B cell (primary cell): ENCODE results near the gene KCNJ8. TPM values are rescaled to one million over a fixed set of nuclear protein-coding genes. Genes with fewer than 3 reads are reported as not detected.

Source experiments
- ATAC-seq: fragments of 200-7000 bp; cut with Tn5 transposase; one replicate; pipeline ENCODE4 v1.10.0; 2021; ENCODE audit warnings: low read depth, mild to moderate bottlenecking, moderate number of reproducible peaks, moderate library complexity
- CTCF ChIA-PET: fragments of 350-600 bp; sonication (Branson Sonifier 250); formaldehyde crosslinking; loops from one replicate; lab custom pipeline; 2021; ENCODE audit warnings: antibody characterized with exemption, inconsistent platforms; lab: Charles Lee
- POLR2A ChIA-PET: fragments of 350-600 bp; sonication (Branson Sonifier 250); formaldehyde crosslinking; loops from one replicate; lab custom pipeline; 2021; ENCODE audit warnings: antibody characterized with exemption; lab: Charles Lee
- DNase-seq: peaks from one replicate; pipeline ENCODE4 v3.0.0; 2013
- H2AFZ ChIP-seq: 2 replicates; pipeline ENCODE4 v1.6.1; 2012; ENCODE audit warnings: mild to moderate bottlenecking, low read depth, low read length; ENCODE audit not compliant: insufficient read depth, poor library complexity, severe bottlenecking
- H3K27ac ChIP-seq, 2 donors: 1 replicate in 1 of 2; 2 replicates in 1 of 2; pipeline ENCODE4 v1.5.1; 2012 to 2013; ENCODE audit warnings: low read length in 2 of 2, mild to moderate bottlenecking in 2 of 2, moderate library complexity in 1 of 2
- H3K27me3 ChIP-seq, 4 experiments: fragments of 200-600 bp in 1 of 4; sonication (generic) in 1 of 4; replicated peaks in 1 of 4; 1 replicate in 2 of 4; 2 replicates in 2 of 4; pipeline versions ENCODE4 v1.6.1 to v1.7.0; 2013 to 2016; ENCODE audit warnings: low read length in 3 of 4, mild to moderate bottlenecking in 2 of 4, mixed read lengths in 1 of 4, moderate library complexity in 1 of 4; ENCODE audit not compliant: insufficient read depth in 4 of 4, control insufficient read depth in 3 of 4; ENCODE audit errors: control extremely low read depth in 1 of 4
- H3K36me3 ChIP-seq, 2 experiments: replicated peaks in 1 of 2; 1 replicate in 1 of 2; 2 replicates in 1 of 2; pipeline versions ENCODE4 v1.6.1 to v1.7.1; 2013; ENCODE audit warnings: low read length in 1 of 2; ENCODE audit not compliant: insufficient read depth in 2 of 2, control insufficient read depth in 1 of 2; ENCODE audit errors: control extremely low read depth in 1 of 2, extremely low read depth in 1 of 2
- H3K4me1 ChIP-seq, 2 donors: fragments of 200-600 bp in 1 of 2; sonication (generic) in 1 of 2; 1 replicate in 1 of 2; 2 replicates in 1 of 2; pipeline versions ENCODE4 v1.5.1 to v1.6.1; 2013 to 2017; ENCODE audit warnings: low read length in 2 of 2; ENCODE audit not compliant: control insufficient read depth in 2 of 2, insufficient read depth in 2 of 2
- H3K4me2 ChIP-seq: replicated peaks from 2 replicates; pipeline ENCODE3; 2012; ENCODE audit warnings: mild to moderate bottlenecking, low read depth, low read length; ENCODE audit not compliant: poor library complexity, severe bottlenecking
- H3K4me3 ChIP-seq, 5 experiments: fragments of 200-600 bp in 1 of 5; sonication (generic) in 1 of 5; 1 replicate in 3 of 5; 2 replicates in 2 of 5; pipeline versions ENCODE4 v1.5.1 to v1.7.0; 2011 to 2016; ENCODE audit warnings: low read length in 4 of 5, mild to moderate bottlenecking in 4 of 5, low read depth in 2 of 5, control low read depth in 1 of 5, moderate library complexity in 1 of 5; ENCODE audit not compliant: insufficient read depth in 1 of 5; ENCODE audit errors: control extremely low read depth in 1 of 5, extremely low read depth in 1 of 5
- H3K79me2 ChIP-seq: fragments of 200-600 bp; sonication (generic); one replicate; pipeline ENCODE4 v1.6.0; 2016; ENCODE audit warnings: low read length; ENCODE audit not compliant: control insufficient read depth, insufficient read depth
- H3K9ac ChIP-seq: fragments of 200-600 bp; sonication (generic); 2 replicates; pipeline ENCODE4 v1.6.1; 2017; ENCODE audit warnings: mild to moderate bottlenecking, low read length, moderate library complexity
- H3K9me3 ChIP-seq, 3 donors: one replicate each; pipeline versions ENCODE4 v1.6.1 to v1.7.1; 2013; ENCODE audit warnings: low read length in 2 of 3; ENCODE audit not compliant: control insufficient read depth in 2 of 3, insufficient read depth in 1 of 3; ENCODE audit errors: control extremely low read depth in 1 of 3
- H4K20me1 ChIP-seq: 2 replicates; pipeline ENCODE4 v1.6.0; 2012; ENCODE audit warnings: mild to moderate bottlenecking, low read length; ENCODE audit not compliant: insufficient read depth, control insufficient read depth, poor library complexity, severe bottlenecking
- H3K27ac Mint-ChIP-seq: one replicate; pipeline ENCODE4 v1.8.0; 2021; ENCODE audit warnings: mixed read lengths
- H3K27me3 Mint-ChIP-seq: one replicate; pipeline ENCODE4 v1.8.0; 2021; ENCODE audit warnings: mixed read lengths
- H3K4me1 Mint-ChIP-seq: one replicate; pipeline ENCODE4 v1.8.0; 2021; ENCODE audit warnings: mixed read lengths
- H3K4me3 Mint-ChIP-seq: one replicate; pipeline ENCODE4 v1.8.0; 2021; ENCODE audit warnings: mixed read lengths
- H3K9me3 Mint-ChIP-seq: one replicate; pipeline ENCODE4 v1.8.0; 2022; ENCODE audit warnings: mixed read lengths; ENCODE audit not compliant: insufficient read depth
- CTCF ChIP-seq: fragments of 200-600 bp; IDR thresholded peaks from one replicate; pipeline ENCODE4 v1.8.0; 2022; ENCODE audit warnings: antibody characterized with exemption, mild to moderate bottlenecking
- EZH2 ChIP-seq: IDR thresholded peaks from 2 replicates; pipeline ENCODE4 v1.6.1; 2012; ENCODE audit warnings: borderline replicate concordance, low read depth, mild to moderate bottlenecking, moderate library complexity, low read length; ENCODE audit not compliant: insufficient read depth, poor library complexity, severe bottlenecking
- WGBS: methylation state at CpG from one replicate; pipeline ENCODE4 v1.1.5; 2013; ENCODE audit warnings: missing lambda C conversion rate; ENCODE audit not compliant: insufficient coverage; 5-methylcytosine and 5-hydroxymethylcytosine counted together
- intact Hi-C: fragments of 100-400 bp; cut with micrococcal nuclease; formaldehyde crosslinking; loops from one replicate; pipeline ENCODE4 v1.10.0; 2022
- polyA plus RNA-seq: library from polyadenylated mRNA; depleted of rRNA; stranded (reverse); fragments of >200 nt; gene quantifications from 2 replicates; pipeline ENCODE4 v1.2.3, GENCODE V29; 2012
- total RNA-seq, 2 donors: library from RNA; stranded (reverse); fragments of 120-200 nt in 1 of 2; gene quantifications; 1 replicate in 1 of 2; 2 replicates in 1 of 2; pipeline versions ENCODE4 v1.2.3 to v1.2.4, GENCODE V29; 2013 to 2022

Gene KCNJ8
- total and polyA plus RNA-seq, 2 donors (not counting 1 experiment from before 2014, with no cell fraction given): not detected

- Histone ChIP-seq H3K36me3 (no peaks in the 10 kb centered on the region), H3K4me1 (no peaks in the 10 kb centered on the region), H3K4me3 (no peak overlapping the region), H3K9ac (no peak overlapping the region), H3K79me2 (no peaks in the 10 kb centered on the region), H3K9me3 (no peaks in the 10 kb centered on the region), H3K27me3 (no peaks in the 10 kb centered on the region), H3K27ac (no peak overlapping the region), H4K20me1 (no peaks in the 10 kb centered on the region), H2AFZ (no peak overlapping the region), H3K4me2 (no peak overlapping the region)
- Mint-ChIP-seq H3K4me3 (no peak overlapping the region), H3K27me3 (no peaks in the 10 kb centered on the region), H3K9me3 (no peaks in the 10 kb centered on the region), H3K4me1 (no peaks in the 10 kb centered on the region), H3K27ac (no peak overlapping the region)
- ChIA-PET POLR2A (no interaction called here), CTCF (no interaction called here)
- TF ChIP-seq CTCF (no peak), EZH2 (no peak)
- ATAC-seq (no peak), DNase-seq (no peak)
- 100% methylated on average over 1 of the region's 2 CpGs for WGBS
- intact Hi-C loops: no loop called here
These were observed 16.8 kb downstream of the KCNJ8 start for GRCh38 chr12:21757735-21758134.

- Histone ChIP-seq H4K20me1 (no peaks in the 10 kb centered on the region), H3K36me3 (no peaks in the 10 kb centered on the region), H3K4me2 (no peak overlapping the region), H3K27ac (no peak overlapping the region), H3K79me2 (no peaks in the 10 kb centered on the region), H3K9ac (no peak overlapping the region), H3K4me1 (no peaks in the 10 kb centered on the region), H3K4me3 (no peak overlapping the region), H3K27me3 (no peaks in the 10 kb centered on the region), H3K9me3 (no peaks in the 10 kb centered on the region), H2AFZ (no peak overlapping the region)
- H3K4me3 Mint-ChIP-seq: no peak overlapping the region
- WGBS: no CpG with 5 or more reads among the region's 4 CpGs
- H3K27ac Mint-ChIP-seq: no peak overlapping the region
- POLR2A ChIA-PET: no interaction called here
- DNase-seq: no peak
- H3K9me3 Mint-ChIP-seq: no peaks in the 10 kb centered on the region
- ATAC-seq: no peak
- H3K4me1 Mint-ChIP-seq: no peaks in the 10 kb centered on the region
- intact Hi-C loops: no loop called here
- CTCF ChIA-PET: no interaction called here
- H3K27me3 Mint-ChIP-seq: no peaks in the 10 kb centered on the region
- TF ChIP-seq CTCF (no peak), EZH2 (no peak)
These were observed 17.8 kb downstream of the KCNJ8 start for GRCh38 chr12:21756699-21757098.
